HCT116 (cell line): ENCODE measurements around the gene TDRD15. TPM values are rescaled to one million over a fixed set of nuclear protein-coding genes. Genes with fewer than 3 reads are reported as not detected.

Source experiments
- ATAC-seq: fragments of 200-7000 bp; cut with Tn5 transposase; 2 replicates; pipeline ENCODE4 v1.9.1; 2020; ENCODE audit warnings: mild to moderate bottlenecking, moderate library complexity
- BruUV-seq: library from RNA; stranded (reverse); fragments of 400-500 nt; replicated peaks from 2 replicates; lab custom pipeline; 2021; lab: Mats Ljungman, UMichigan
- CTCF ChIA-PET: fragments of 300-600 bp; sonication (Branson Sonifier 250); formaldehyde crosslinking; loops from one replicate; lab custom pipeline; 2021; ENCODE audit warnings: antibody characterized with exemption; lab: Charles Lee
- POLR2A ChIA-PET: fragments of 300-600, 350-600 bp; sonication (Branson Sonifier 250); formaldehyde crosslinking; loops from one replicate; lab custom pipeline; 2021; ENCODE audit warnings: antibody characterized with exemption; lab: Charles Lee
- RAD21 ChIA-PET, 2 experiments: fragments of 300-600 bp; sonication (Branson Sonifier 250); formaldehyde crosslinking; loops; one replicate each; lab custom pipeline; 2023; ENCODE audit warnings: low total read pairs in 2 of 2; ENCODE audit not compliant: uncharacterized antibody in 2 of 2, unreplicated experiment in 2 of 2, low non-redundant PET in 1 of 2; lab: Charles Lee
- DNase-seq: peaks from one replicate; pipeline ENCODE4 v3.0.0-alpha.2; 2010; ENCODE audit warnings: low read depth, low spot score
- H2AFZ ChIP-seq: fragments of 200-600 bp; shearing (Covaris generic), sonication (generic); 2 replicates; pipeline ENCODE4 v1.6.1; 2017; ENCODE audit warnings: low read depth, mixed run types, mixed read lengths, antibody characterized with exemption, low read length; ENCODE audit not compliant: poor library complexity, severe bottlenecking
- H3K27ac ChIP-seq: 2 replicates; pipeline ENCODE4 v1.5.1; 2012; ENCODE audit warnings: low read depth, low read length
- H3K27me3 ChIP-seq: fragments of 200-600 bp; sonication (generic); 2 replicates; pipeline ENCODE4 v1.6.1; 2016; ENCODE audit warnings: mixed run types, low read length, mixed read lengths; ENCODE audit not compliant: insufficient read depth
- H3K36me3 ChIP-seq, 2 experiments: fragments of 200-500 bp in 1 of 2; fragments of 200-600 bp in 1 of 2; sonication (Bioruptor generic) in 1 of 2; sonication (generic) in 1 of 2; 2 replicates each; pipeline versions ENCODE4 v1.5.1 to v1.6.1; 2014 to 2016; ENCODE audit warnings: low read length in 2 of 2, inconsistent platforms in 1 of 2, mixed read lengths in 1 of 2, mixed run types in 1 of 2; ENCODE audit not compliant: insufficient read depth in 2 of 2, control insufficient read depth in 1 of 2
- H3K4me1 ChIP-seq, 2 experiments: fragments of 200-600 bp in 1 of 2; sonication (generic) in 1 of 2; 2 replicates each; pipeline versions ENCODE4 v1.5.1 to v1.6.1; 2012 to 2017; ENCODE audit warnings: low read length in 2 of 2, inconsistent platforms in 1 of 2, mild to moderate bottlenecking in 1 of 2, mixed read lengths in 1 of 2, mixed run types in 1 of 2, moderate library complexity in 1 of 2; ENCODE audit not compliant: insufficient read depth in 2 of 2, control insufficient read depth in 1 of 2
- H3K4me2 ChIP-seq: fragments of 200-600 bp; sonication (generic); 2 replicates; pipeline ENCODE4 v1.6.1; 2017; ENCODE audit warnings: mixed run types, low read length, mixed read lengths
- H3K4me3 ChIP-seq, 2 experiments: fragments of 200-600 bp in 1 of 2; sonication (generic) in 1 of 2; replicated peaks in 1 of 2; 2 replicates each; pipeline ENCODE4 v1.5.1; 2011 to 2016; ENCODE audit warnings: low read length in 2 of 2, control low read depth in 1 of 2, low read depth in 1 of 2, mild to moderate bottlenecking in 1 of 2, mixed read lengths in 1 of 2, mixed run types in 1 of 2
- H3K79me2 ChIP-seq: fragments of 200-600 bp; sonication (generic); 2 replicates; pipeline ENCODE4 v1.6.1; 2017; ENCODE audit warnings: mild to moderate bottlenecking, mixed run types, low read length, moderate library complexity, mixed read lengths; ENCODE audit not compliant: insufficient read depth
- H3K9ac ChIP-seq: fragments of 200-600 bp; sonication (generic); 2 replicates; pipeline ENCODE4 v1.6.1; 2016; ENCODE audit warnings: low read length, mixed read lengths
- H3K9me2 ChIP-seq: fragments of 200-600 bp; sonication (generic), shearing (Covaris generic); 2 replicates; pipeline ENCODE4 v1.6.1; 2017; ENCODE audit warnings: mixed run types, mild to moderate bottlenecking, moderate library complexity; ENCODE audit not compliant: insufficient read depth
- H3K9me3 ChIP-seq, 2 experiments: fragments of 200-500 bp in 1 of 2; fragments of 200-600 bp in 1 of 2; sonication (Bioruptor generic) in 1 of 2; sonication (generic) in 1 of 2; 2 replicates each; pipeline ENCODE4 v1.6.1; 2014 to 2017; ENCODE audit warnings: low read length in 2 of 2, mixed read lengths in 2 of 2, inconsistent platforms in 1 of 2, low read depth in 1 of 2, mild to moderate bottlenecking in 1 of 2, mixed run types in 1 of 2, moderate library complexity in 1 of 2; ENCODE audit not compliant: control insufficient read depth in 1 of 2, insufficient read depth in 1 of 2
- H4K20me1 ChIP-seq: fragments of 200-600 bp; sonication (generic), shearing (Covaris generic); 2 replicates; pipeline ENCODE4 v1.6.1; 2017; ENCODE audit warnings: mixed run types, mild to moderate bottlenecking, moderate library complexity; ENCODE audit not compliant: insufficient read depth
- ATF3 ChIP-seq: IDR thresholded peaks from 2 replicates; pipeline ENCODE4 v1.6.1; 2012
- CBX3 ChIP-seq: IDR thresholded peaks from 2 replicates; pipeline ENCODE4 v1.6.1; 2012; ENCODE audit warnings: low read depth
- CEBPB ChIP-seq: IDR thresholded peaks from 2 replicates; pipeline ENCODE4 v1.6.1; 2012; ENCODE audit warnings: low read depth
- EGR1 ChIP-seq: IDR thresholded peaks from 2 replicates; pipeline ENCODE4 v1.6.1; 2012; ENCODE audit warnings: low read depth
- ELF1 ChIP-seq: IDR thresholded peaks from 2 replicates; pipeline ENCODE4 v1.6.1; 2012; ENCODE audit warnings: low read depth, borderline replicate concordance
- EZH2 ChIP-seq: fragments of 200-600 bp; sonication (generic); IDR thresholded peaks from 2 replicates; pipeline ENCODE4 v1.6.1; 2017; ENCODE audit warnings: antibody characterized with exemption, mixed run types
- EZH2phosphoT487 ChIP-seq: fragments of 200-600 bp; IDR thresholded peaks from 2 replicates; pipeline ENCODE4 v1.6.1; 2018; ENCODE audit warnings: antibody characterized with exemption, borderline replicate concordance
- JUND ChIP-seq: IDR thresholded peaks from 2 replicates; pipeline ENCODE4 v1.6.1; 2012
- MAX ChIP-seq: IDR thresholded peaks from 2 replicates; pipeline ENCODE4 v1.6.1; 2012
- POLR2A ChIP-seq: IDR thresholded peaks from 2 replicates; pipeline ENCODE4 v1.7.0; 2011; ENCODE audit warnings: borderline replicate concordance; ENCODE audit not compliant: insufficient read depth, insufficient read length; ENCODE audit errors: extremely low read depth
- POLR2AphosphoS5 ChIP-seq: IDR thresholded peaks from 2 replicates; pipeline ENCODE4 v1.6.1; 2011; ENCODE audit warnings: mild to moderate bottlenecking, low read depth, low read length, moderate library complexity
- RAD21 ChIP-seq: IDR thresholded peaks from 2 replicates; pipeline ENCODE4 v1.6.1; 2012; ENCODE audit warnings: low read depth, mild to moderate bottlenecking
- REST ChIP-seq: IDR thresholded peaks from 2 replicates; pipeline ENCODE4 v1.6.1; 2012; ENCODE audit warnings: low read depth
- SIN3A ChIP-seq: IDR thresholded peaks from 2 replicates; pipeline ENCODE4 v1.6.1; 2012; ENCODE audit warnings: low read depth
- SP1 ChIP-seq: IDR thresholded peaks from 2 replicates; pipeline ENCODE4 v1.6.1; 2012; ENCODE audit warnings: low read depth
- SRF ChIP-seq: IDR thresholded peaks from 2 replicates; pipeline ENCODE4 v1.6.1; 2012; ENCODE audit warnings: low read depth
- TCF7L2 ChIP-seq: IDR thresholded peaks from 2 replicates; pipeline ENCODE4 v1.7.0; 2011; ENCODE audit warnings: borderline replicate concordance, inconsistent platforms; ENCODE audit not compliant: insufficient read depth, insufficient read length; ENCODE audit errors: extremely low read depth
- YY1 ChIP-seq: IDR thresholded peaks from 2 replicates; pipeline ENCODE4 v1.6.1; 2011; ENCODE audit warnings: low read length, low read depth, moderate library complexity, mild to moderate bottlenecking; ENCODE audit not compliant: insufficient replicate concordance; ENCODE audit errors: extremely low read depth
- ZFX ChIP-seq: fragments of 450-650 bp; IDR thresholded peaks from 2 replicates; pipeline ENCODE4 v1.6.1; 2017
- ZNF274 ChIP-seq: fragments of 200-500 bp; sonication (Bioruptor generic); IDR thresholded peaks from 2 replicates; pipeline ENCODE4 v1.6.1; 2014; ENCODE audit warnings: mild to moderate bottlenecking, low read depth, low read length, inconsistent platforms
- intact Hi-C: fragments of 100-400 bp; cut with micrococcal nuclease; formaldehyde crosslinking; loops from 2 replicates; pipeline ENCODE4 v1.10.0; 2022
- total RNA-seq: library from RNA; stranded (reverse); gene quantifications from one replicate; pipeline ENCODE4 v1.2.1, GENCODE V29; 2021; ENCODE audit not compliant: unreplicated experiment

Gene TDRD15
- total RNA-seq, 1 experiment from 2014 or later: not detected

- BruUV-seq: no TSS peak
- Histone ChIP-seq H3K27me3 (no peaks in the 10 kb centered on the region), H4K20me1 (no peaks in the 10 kb centered on the region), H3K4me1 (no peaks in the 10 kb centered on the region), H3K4me3 (no peak overlapping the region), H3K27ac (no peak overlapping the region), H3K9me2 (no peaks in the 10 kb centered on the region), H3K9me3 (no peaks in the 10 kb centered on the region), H2AFZ (no peak overlapping the region), H3K9ac (no peak overlapping the region), H3K4me2 (no peak overlapping the region), H3K36me3 (no peaks in the 10 kb centered on the region), H3K79me2 (no peaks in the 10 kb centered on the region)
- ChIA-PET CTCF (no interaction called here), POLR2A (no interaction called here), RAD21 (no interaction called here)
- DNase-seq (no peak), ATAC-seq (no peak)
- intact Hi-C loops: no loop called here
- TF ChIP-seq CBX3: no peak
- TF ChIP-seq SP1: no peak
- TF ChIP-seq EZH2: no peak
- TF ChIP-seq SRF: no peak
- TF ChIP-seq ELF1: no peak
- TF ChIP-seq JUND: no peak
- no peak for TF ChIP-seq TCF7L2
- no peak for TF ChIP-seq EZH2phosphoT487
- no peak for TF ChIP-seq ATF3
- no peak for TF ChIP-seq SIN3A
- TF ChIP-seq POLR2A: no peak
- TF ChIP-seq CEBPB: no peak
- no peak for TF ChIP-seq RAD21
- no peak for TF ChIP-seq POLR2AphosphoS5
- no peak for TF ChIP-seq EGR1
- TF ChIP-seq YY1: no peak
- TF ChIP-seq MAX: no peak
- TF ChIP-seq ZNF274: no peak
- TF ChIP-seq REST: no peak
- TF ChIP-seq ZFX: no peak
Measured at GRCh38 chr2:21161122-21161521, 37.4 kb downstream of the TDRD15 start.
